Astrocyte (in vitro differentiated cells and primary cell): ENCODE data around the gene PNISR. TPM values are rescaled to one million over a fixed set of nuclear protein-coding genes. Genes with fewer than 3 reads are reported as not detected.

Experiments used
- DNase-seq: peaks from one replicate; pipeline ENCODE4 v3.0.0-alpha.2; 2010; ENCODE audit warnings: low read depth
- FAIRE-seq: peaks from 2 replicates; lab custom pipeline; 2011; peaks lifted over from hg19 to GRCh38; lab: Jason Lieb, UNC
- H2AFZ ChIP-seq: 2 replicates; pipeline ENCODE4 v1.6.0; 2012; ENCODE audit warnings: low read depth, low read length, inconsistent platforms
- H3K27ac ChIP-seq: 2 replicates; pipeline ENCODE4 v1.5.1; 2011; ENCODE audit warnings: low read depth, low read length, inconsistent platforms
- H3K27me3 ChIP-seq: 2 replicates; pipeline ENCODE4 v1.6.0; 2011; ENCODE audit warnings: low read length, inconsistent platforms; ENCODE audit not compliant: insufficient read depth
- H3K36me3 ChIP-seq: 2 replicates; pipeline ENCODE4 v1.5.1; 2011; ENCODE audit warnings: low read length, inconsistent platforms; ENCODE audit not compliant: insufficient read depth
- H3K4me1 ChIP-seq: 2 replicates; pipeline ENCODE4 v1.5.1; 2011; ENCODE audit warnings: low read length, inconsistent platforms; ENCODE audit not compliant: insufficient read depth
- H3K4me2 ChIP-seq: 2 replicates; pipeline ENCODE4 v1.6.0; 2012; ENCODE audit warnings: low read length, inconsistent platforms
- H3K4me3 ChIP-seq: 2 replicates; pipeline ENCODE4 v1.5.1; 2011; ENCODE audit warnings: low read depth, mild to moderate bottlenecking, low read length, inconsistent platforms; ENCODE audit not compliant: insufficient read depth
- H3K79me2 ChIP-seq: 2 replicates; pipeline ENCODE4 v1.6.0; 2012; ENCODE audit warnings: mild to moderate bottlenecking, low read length, inconsistent platforms; ENCODE audit not compliant: insufficient read depth
- H3K9ac ChIP-seq: 2 replicates; pipeline ENCODE4 v1.6.0; 2012; ENCODE audit warnings: mild to moderate bottlenecking, low read length, inconsistent platforms
- H3K9me3 ChIP-seq: 2 replicates; pipeline ENCODE4 v1.5.1; 2012; ENCODE audit warnings: low read depth, mild to moderate bottlenecking, low read length, inconsistent platforms; ENCODE audit not compliant: insufficient read depth
- H4K20me1 ChIP-seq: 2 replicates; pipeline ENCODE4 v1.6.0; 2012; ENCODE audit warnings: low read length, inconsistent platforms; ENCODE audit not compliant: insufficient read depth
- H3K27ac Mint-ChIP-seq: one replicate; pipeline ENCODE4 v1.8.0; 2021; ENCODE audit warnings: mild to moderate bottlenecking, mixed read lengths; ENCODE audit not compliant: unreplicated experiment
- H3K27me3 Mint-ChIP-seq: one replicate; pipeline ENCODE4 v1.8.0; 2021; ENCODE audit warnings: low read depth, mixed read lengths; ENCODE audit not compliant: unreplicated experiment
- H3K36me3 Mint-ChIP-seq: one replicate; pipeline ENCODE4 v1.8.0; 2021; ENCODE audit warnings: low read depth, mixed read lengths; ENCODE audit not compliant: unreplicated experiment
- H3K4me1 Mint-ChIP-seq: one replicate; pipeline ENCODE4 v1.8.0; 2021; ENCODE audit warnings: low read depth, mixed read lengths; ENCODE audit not compliant: unreplicated experiment
- H3K4me3 Mint-ChIP-seq: one replicate; pipeline ENCODE4 v1.8.0; 2021; ENCODE audit warnings: mild to moderate bottlenecking, moderate library complexity, mixed read lengths; ENCODE audit not compliant: unreplicated experiment
- H3K9me3 Mint-ChIP-seq: one replicate; pipeline ENCODE4 v1.8.0; 2021; ENCODE audit warnings: mild to moderate bottlenecking, mixed read lengths; ENCODE audit not compliant: unreplicated experiment
- CTCF ChIP-seq: IDR thresholded peaks from 2 replicates; pipeline ENCODE4 v1.5.1; 2011; ENCODE audit warnings: low read depth, mild to moderate bottlenecking, inconsistent platforms, low read length, moderate library complexity; ENCODE audit not compliant: insufficient read depth
- EZH2 ChIP-seq: IDR thresholded peaks from 2 replicates; pipeline ENCODE4 v1.6.1; 2012; ENCODE audit warnings: mild to moderate bottlenecking, low read length, inconsistent platforms; ENCODE audit not compliant: insufficient read depth
- total RNA-seq: library from RNA; stranded (reverse); gene quantifications from 2 replicates; pipeline ENCODE4 v1.2.1, GENCODE V29; 2021

Gene PNISR
- total RNA-seq, 1 donor from 2014 or later = 62.2 TPM

DNA sequence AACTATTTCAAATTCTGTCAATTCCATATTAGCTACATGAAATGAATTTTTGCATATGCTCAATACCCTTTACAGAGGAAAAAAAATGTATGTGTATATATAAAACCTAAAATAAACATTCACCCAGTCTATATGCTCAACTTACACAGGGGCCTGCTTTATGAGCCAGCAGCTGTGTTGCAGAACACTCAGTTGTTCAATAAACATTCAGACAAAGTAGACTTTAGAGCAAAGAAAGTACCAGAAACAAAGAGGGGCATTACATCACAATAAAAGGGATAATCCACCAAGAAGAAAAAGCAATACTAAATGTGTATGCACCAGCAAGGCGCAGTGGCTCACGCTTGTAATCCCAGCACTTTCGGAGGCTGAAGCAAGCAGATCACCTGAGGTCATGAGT lies 40.6 kb downstream of the PNISR start:
- no peak for FAIRE-seq
- H3K4me3 Mint-ChIP-seq = no peak overlapping the region

GRCh38 chr6:99378636-99379035 lies 46.5 kb downstream of the PNISR start:
- no peak overlapping the region for H3K4me3 Mint-ChIP-seq

More for the DNA sequence above, 40.6 kb downstream of the PNISR start:
- H3K4me2 ChIP-seq = no peak overlapping the region
- no peak overlapping the region for H3K27ac ChIP-seq
- no peaks in the 10 kb centered on the region for H3K79me2 ChIP-seq
- DNase-seq = no peak
- H3K36me3 ChIP-seq = no peaks in the 10 kb centered on the region
- no peak overlapping the region for H3K27ac Mint-ChIP-seq
- H3K4me1 Mint-ChIP-seq = no peaks in the 10 kb centered on the region
- H3K4me3 ChIP-seq = no peak overlapping the region
- H3K27me3 ChIP-seq = no peaks in the 10 kb centered on the region
- H3K4me1 ChIP-seq = no peaks in the 10 kb centered on the region
- no peaks in the 10 kb centered on the region for H3K36me3 Mint-ChIP-seq
- no peak overlapping the region for H2AFZ ChIP-seq
- TF ChIP-seq EZH2 = no peak
- no peak for TF ChIP-seq CTCF
- no peaks in the 10 kb centered on the region for H3K9me3 Mint-ChIP-seq
- H3K9ac ChIP-seq = no peak overlapping the region
- no peaks in the 10 kb centered on the region for H4K20me1 ChIP-seq
- no peaks in the 10 kb centered on the region for H3K27me3 Mint-ChIP-seq
- no peaks in the 10 kb centered on the region for H3K9me3 ChIP-seq

More at GRCh38 chr6:99378636-99379035, 46.5 kb downstream of the PNISR start:
- H3K36me3 ChIP-seq = no peaks in the 10 kb centered on the region
- DNase-seq = no peak
- no peak overlapping the region for H3K27ac ChIP-seq
- H3K36me3 Mint-ChIP-seq = no peaks in the 10 kb centered on the region
- no peak overlapping the region for H3K27ac Mint-ChIP-seq
- TF ChIP-seq EZH2 (no peak), CTCF (no peak)
- no peak overlapping the region for H3K4me3 ChIP-seq
- H2AFZ ChIP-seq = no peak overlapping the region
- H3K9ac ChIP-seq = no peak overlapping the region
- no peaks in the 10 kb centered on the region for H3K27me3 ChIP-seq
- H3K79me2 ChIP-seq = no peaks in the 10 kb centered on the region
- no peak for FAIRE-seq
- no peaks in the 10 kb centered on the region for H3K9me3 Mint-ChIP-seq
- no peaks in the 10 kb centered on the region for H4K20me1 ChIP-seq
- no peaks in the 10 kb centered on the region for H3K4me1 Mint-ChIP-seq
- H3K9me3 ChIP-seq = no peaks in the 10 kb centered on the region
- no peak overlapping the region for H3K4me2 ChIP-seq
- no peaks in the 10 kb centered on the region for H3K27me3 Mint-ChIP-seq
- no peaks in the 10 kb centered on the region for H3K4me1 ChIP-seq
